OCI-LY7 (cell line): ENCODE measurements around the gene TRPC6. TPM values are rescaled to one million over a fixed set of nuclear protein-coding genes. Genes with fewer than 3 reads are reported as not detected.
"Not testable (repeated sequence)": the region's sequence is repeated elsewhere in the genome, so short reads cannot be mapped to it uniquely, and the experiment has no call there.

Experiments
- BruUV-seq: library from RNA; stranded (reverse); fragments of 400-500 nt; replicated peaks from 2 replicates; lab custom pipeline; 2021; lab: Mats Ljungman, UMichigan
- CTCF ChIA-PET: fragments of 300-600 bp; sonication (Branson Sonifier 250); formaldehyde crosslinking; loops from one replicate; lab custom pipeline; 2022; ENCODE audit warnings: antibody characterized with exemption; ENCODE audit not compliant: unreplicated experiment; lab: Charles Lee
- POLR2A ChIA-PET: fragments of 300-600 bp; sonication (Branson Sonifier 250); formaldehyde crosslinking; loops from one replicate; lab custom pipeline; 2022; ENCODE audit warnings: antibody characterized with exemption; lab: Charles Lee
- DNase-seq: peaks from one replicate; pipeline ENCODE4 v3.0.0-alpha.2; 2015; ENCODE audit warnings: low spot score
- H2AFZ ChIP-seq: fragments of 200-600 bp; sonication (generic), shearing (Covaris generic); 2 replicates; pipeline ENCODE4 v1.6.1; 2014; ENCODE audit warnings: mild to moderate bottlenecking, antibody characterized with exemption, low read length, moderate library complexity
- H3K27ac ChIP-seq: fragments of 200-600 bp; sonication (generic); 2 replicates; pipeline ENCODE4 v1.5.1; 2014; ENCODE audit warnings: mixed run types, low read depth, mild to moderate bottlenecking, moderate library complexity, low read length, inconsistent platforms; ENCODE audit not compliant: poor library complexity, severe bottlenecking
- H3K36me3 ChIP-seq: fragments of 200-600 bp; sonication (generic); 2 replicates; pipeline ENCODE4 v1.6.1; 2014; ENCODE audit warnings: mild to moderate bottlenecking, antibody characterized with exemption, low read length, moderate library complexity, mixed read lengths; ENCODE audit not compliant: insufficient read depth
- H3K4me1 ChIP-seq: fragments of 200-600 bp; sonication (generic); 2 replicates; pipeline ENCODE4 v1.5.1; 2014; ENCODE audit warnings: mild to moderate bottlenecking, low read length; ENCODE audit not compliant: insufficient read depth, poor library complexity, severe bottlenecking
- H3K4me2 ChIP-seq: fragments of 200-600 bp; sonication (generic); 2 replicates; pipeline ENCODE4 v1.6.1; 2014; ENCODE audit warnings: mild to moderate bottlenecking, low read length
- H3K4me3 ChIP-seq: fragments of 200-600 bp; sonication (generic); 2 replicates; pipeline ENCODE4 v1.5.1; 2014; ENCODE audit warnings: mild to moderate bottlenecking, low read depth, low read length; ENCODE audit not compliant: poor library complexity, severe bottlenecking
- H3K79me2 ChIP-seq: fragments of 200-600 bp; sonication (generic); 2 replicates; pipeline ENCODE4 v1.6.1; 2016; ENCODE audit warnings: low read depth, mild to moderate bottlenecking, low read length, moderate library complexity, mixed read lengths; ENCODE audit not compliant: insufficient read depth
- H3K9me2 ChIP-seq: fragments of 200-600 bp; sonication (generic); 2 replicates; pipeline ENCODE4 v1.6.1; 2016; ENCODE audit warnings: mild to moderate bottlenecking, low read length, mixed read lengths; ENCODE audit not compliant: insufficient read depth
- H3K9me3 ChIP-seq: fragments of 200-600 bp; sonication (generic); 2 replicates; pipeline ENCODE4 v1.6.1; 2014; ENCODE audit warnings: mild to moderate bottlenecking, mixed run types, low read length, mixed read lengths
- H4K20me1 ChIP-seq: fragments of 200-600 bp; sonication (generic); 2 replicates; pipeline ENCODE4 v1.6.1; 2014; ENCODE audit warnings: mild to moderate bottlenecking, antibody characterized with exemption, low read length, moderate library complexity, mixed read lengths; ENCODE audit not compliant: insufficient read depth
- CTCF ChIP-seq: fragments of 200-600 bp; sonication (generic); conservative IDR thresholded peaks from 2 replicates; pipeline ENCODE4 v1.5.1; 2014; ENCODE audit warnings: mild to moderate bottlenecking, antibody characterized with exemption, low read length, moderate library complexity, mixed read lengths
- EZH2phosphoT487 ChIP-seq: fragments of 200-600 bp; sonication (generic); IDR thresholded peaks from 2 replicates; pipeline ENCODE4 v1.6.1; 2018; ENCODE audit warnings: low read depth, borderline replicate concordance, mild to moderate bottlenecking, mixed run types, antibody characterized with exemption, low read length, moderate library complexity, mixed read lengths
- intact Hi-C: fragments of 100-400 bp; cut with micrococcal nuclease; formaldehyde crosslinking; loops from one replicate; pipeline ENCODE4 v1.10.0; 2022; ENCODE audit not compliant: unreplicated experiment
- total RNA-seq, 2 experiments: library from RNA; depleted of rRNA in 1 of 2; stranded (reverse); fragments of >200 nt in 1 of 2; shearing (Covaris generic) in 1 of 2; gene quantifications; 2 replicates each; pipeline ENCODE4 v1.2.3, GENCODE V29; 2014 to 2022

TRPC6 gene
- total RNA-seq, 2 experiments from 2014 or later: not detected

- Histone ChIP-seq H4K20me1 (no peaks in the 10 kb centered on the region), H3K4me3 (no peak overlapping the region), H3K79me2 (no peaks in the 10 kb centered on the region), H2AFZ (no peak overlapping the region), H3K9me3 (no peaks in the 10 kb centered on the region), H3K4me1 (no peaks in the 10 kb centered on the region), H3K4me2 (no peak overlapping the region), H3K9me2 (no peaks in the 10 kb centered on the region), H3K36me3 (no peaks in the 10 kb centered on the region), H3K27ac (no peak overlapping the region)
- no TSS peak for BruUV-seq
- ChIA-PET CTCF (no interaction called here), POLR2A (interaction anchor here (1.0 kb wide), 1 partner anchor 14 kb away, joined by 3 read pairs; no protein-coding TSS in a partner anchor)
- intact Hi-C loops: no loop called here
- TF ChIP-seq EZH2phosphoT487 (no peak), CTCF (no peak)
- DNase-seq: no peak
Measured at GRCh38 chr11:101441747-101442146, 142.1 kb downstream of the TRPC6 start.

GRCh38 chr11:101439488-101439887 lies 144.3 kb downstream of the TRPC6 start:
- intact Hi-C loops: loop anchor here (10.0 kb wide), 1 partner anchor 465 kb away; no protein-coding TSS in a partner anchor
- Histone ChIP-seq H3K36me3 (no peaks in the 10 kb centered on the region), H3K79me2 (no peaks in the 10 kb centered on the region), H3K9me2 (no peaks in the 10 kb centered on the region), H3K4me2 (no peak overlapping the region), H4K20me1 (no peaks in the 10 kb centered on the region), H3K9me3 (no peaks in the 10 kb centered on the region), H3K4me1 (no peaks in the 10 kb centered on the region), H2AFZ (no peak overlapping the region), H3K4me3 (no peak overlapping the region), H3K27ac (no peak overlapping the region)
- ChIA-PET POLR2A (interaction anchor here (0.6 kb wide), 1 partner anchor 490 kb away, joined by 3 read pairs; no protein-coding TSS in a partner anchor), CTCF (no interaction called here)
- TF ChIP-seq EZH2phosphoT487 (no peak), CTCF (peak; percentile 51)
- DNase-seq: no peak
- no TSS peak for BruUV-seq

GRCh38 chr11:101438708-101439107 lies 145.1 kb downstream of the TRPC6 start:
- POLR2A ChIA-PET: interaction anchor here (0.6 kb wide), 1 partner anchor 31 kb away, joined by 3 read pairs; no protein-coding TSS in a partner anchor
- H3K9me3 ChIP-seq, H3K36me3 ChIP-seq, BruUV-seq, H3K4me2 ChIP-seq, H3K27ac ChIP-seq, CTCF ChIA-PET, H3K4me3 ChIP-seq, H4K20me1 ChIP-seq, H3K79me2 ChIP-seq, H3K4me1 ChIP-seq, H2AFZ ChIP-seq, DNase-seq, H3K9me2 ChIP-seq: not testable (repeated sequence)
- intact Hi-C loops: loop anchor here (10.0 kb wide), 1 partner anchor 464 kb away; no protein-coding TSS in a partner anchor
